Subcutaneous adipose tissue (tissue), 4 donors: ENCODE data around the gene PTCD3. TPM values are rescaled to one million over a fixed set of nuclear protein-coding genes. Genes with fewer than 3 reads are reported as not detected.

Experiments
- CTCF ChIP-seq: fragments of 450-650 bp; IDR thresholded peaks from one replicate; pipeline ENCODE4 v1.5.1; 2016; ENCODE audit warnings: low read depth, mild to moderate bottlenecking, control low read depth, antibody characterized with exemption, moderate library complexity
- total RNA-seq, 4 donors: library from RNA; depleted of rRNA; stranded (reverse); fragments of >200 nt; gene quantifications; one replicate each; pipeline ENCODE4 v1.1.0, GENCODE V29; 2016

PTCD3 gene
- 100 to 1,000 TPM in 1 of 4 donors, 10 to 100 TPM in 3; 55.7 to 174 (median 66.7) TPM for total RNA-seq

- TF ChIP-seq CTCF = no peak
Measured at GRCh38 chr2:86105969-86106945, at the start of gene PTCD3. PTCD3 (plus strand) TSS chr2:86106235; CDS start chr2:86106248, 13 bp downstream.

GRCh38 chr2:86056590-86057331 lies 49.3 kb upstream of the PTCD3 start:
- no peak for TF ChIP-seq CTCF

- TF ChIP-seq CTCF = no peak
Measured at GRCh38 chr2:86062043-86062442, 44.0 kb upstream of the PTCD3 start.

GRCh38 chr2:86064006-86064405 lies 42.0 kb upstream of the PTCD3 start:
- TF ChIP-seq CTCF = no peak

GRCh38 chr2:86065512-86065911 lies 40.5 kb upstream of the PTCD3 start:
- TF ChIP-seq CTCF = no peak

- TF ChIP-seq CTCF = no peak
Measured at GRCh38 chr2:86066007-86066578, 39.9 kb upstream of the PTCD3 start.

GRCh38 chr2:86066915-86067314 lies 39.1 kb upstream of the PTCD3 start:
- no peak for TF ChIP-seq CTCF
